ENCODE measurements around the gene ATP8B4.

The ATP8B4 gene

DNA sequence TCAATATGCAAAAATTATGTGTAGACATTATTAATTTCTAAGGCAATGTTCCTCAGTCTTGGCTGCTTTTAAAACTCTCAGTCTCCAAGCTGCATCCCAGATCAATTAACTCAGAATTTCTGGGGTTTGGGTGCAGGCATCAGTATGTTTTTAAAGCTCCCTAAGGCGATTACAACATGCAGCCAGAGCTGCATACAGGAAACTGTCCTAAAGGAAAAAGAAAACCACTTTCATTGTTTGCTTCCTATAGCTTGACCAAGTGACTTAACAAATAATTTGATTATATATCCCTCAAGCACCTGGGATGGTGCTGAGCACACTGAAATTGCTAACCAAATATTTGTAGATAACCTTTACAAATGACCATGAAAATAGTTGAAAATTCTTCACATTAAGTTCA is 303.5 kb downstream of the ATP8B4 start:
- no peak for ATAC-seq (ENCODE audit: insufficient read depth, low read depth)
- Histone ChIP-seq H2AFZ (ENCODE audit: low read depth, low read length) (no peak overlapping the region), H3K4me1 (ENCODE audit: insufficient read depth, low read length) (peaks cover 4% of the 10 kb centered on the region; the same call in 1 of the 2 replicates), H4K20me1 (ENCODE audit: insufficient read depth, low read length) (no peaks in the 10 kb centered on the region), H3K4me3 (ENCODE audit: low read depth in 1 of 2, low read length in 2 of 2) (no peak overlapping the region), H3K9me3 (ENCODE audit: insufficient read depth, low read length, severe bottlenecking) (no peaks in the 10 kb centered on the region), H3K79me2 (ENCODE audit: insufficient read depth, low read length) (no peaks in the 10 kb centered on the region), H3K36me3 (ENCODE audit: insufficient read depth, low read length) (no peaks in the 10 kb centered on the region), H3K27ac (ENCODE audit: low read length) (no peak overlapping the region), H3K9ac (ENCODE audit: low read depth, low read length) (no peak overlapping the region), H3K4me2 (ENCODE audit: insufficient read depth, low read length) (no peak overlapping the region), H3K27me3 (ENCODE audit: insufficient read depth, low read length, poor library complexity) (no peaks in the 10 kb centered on the region)
- DNase-seq, result no peak
- TF ChIP-seq, protein P1, sequence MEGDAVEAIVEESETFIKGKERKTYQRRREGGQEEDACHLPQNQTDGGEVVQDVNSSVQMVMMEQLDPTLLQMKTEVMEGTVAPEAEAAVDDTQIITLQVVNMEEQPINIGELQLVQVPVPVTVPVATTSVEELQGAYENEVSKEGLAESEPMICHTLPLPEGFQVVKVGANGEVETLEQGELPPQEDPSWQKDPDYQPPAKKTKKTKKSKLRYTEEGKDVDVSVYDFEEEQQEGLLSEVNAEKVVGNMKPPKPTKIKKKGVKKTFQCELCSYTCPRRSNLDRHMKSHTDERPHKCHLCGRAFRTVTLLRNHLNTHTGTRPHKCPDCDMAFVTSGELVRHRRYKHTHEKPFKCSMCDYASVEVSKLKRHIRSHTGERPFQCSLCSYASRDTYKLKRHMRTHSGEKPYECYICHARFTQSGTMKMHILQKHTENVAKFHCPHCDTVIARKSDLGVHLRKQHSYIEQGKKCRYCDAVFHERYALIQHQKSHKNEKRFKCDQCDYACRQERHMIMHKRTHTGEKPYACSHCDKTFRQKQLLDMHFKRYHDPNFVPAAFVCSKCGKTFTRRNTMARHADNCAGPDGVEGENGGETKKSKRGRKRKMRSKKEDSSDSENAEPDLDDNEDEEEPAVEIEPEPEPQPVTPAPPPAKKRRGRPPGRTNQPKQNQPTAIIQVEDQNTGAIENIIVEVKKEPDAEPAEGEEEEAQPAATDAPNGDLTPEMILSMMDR (IDR thresholded peaks at IDR 0.05; ENCODE audit: borderline replicate concordance, extremely low read depth, low read length, poor library complexity, severe bottlenecking), result no peak
- no peak for TF ChIP-seq EZH2 (IDR thresholded peaks at IDR 0.05; ENCODE audit: borderline replicate concordance, low read depth, low read length, severe bottlenecking)

DNA sequence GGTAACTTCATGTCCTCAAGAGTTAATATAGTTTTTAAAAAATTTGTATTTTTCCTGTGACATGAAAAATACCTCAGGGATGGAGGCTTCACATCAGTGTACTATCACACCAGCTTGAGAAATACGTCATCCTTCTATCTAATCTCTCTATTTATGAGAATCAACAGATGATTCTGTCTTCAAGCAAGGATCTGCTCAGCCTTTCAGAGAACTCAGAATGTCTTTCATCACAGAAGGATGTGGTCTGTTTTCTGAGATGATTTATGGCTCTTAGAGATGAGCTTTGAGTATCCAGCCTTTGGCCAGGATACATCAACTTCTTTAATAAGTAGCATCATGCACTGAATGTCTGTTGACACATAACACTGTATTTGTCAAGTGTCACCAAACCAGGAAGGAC is 304.3 kb downstream of the ATP8B4 start:
- H3K9me3 ChIP-seq (ENCODE audit: insufficient read depth, low read length, severe bottlenecking), result no peaks in the 10 kb centered on the region
- no peak overlapping the region for H2AFZ ChIP-seq (ENCODE audit: low read depth, low read length)
- no peak overlapping the region for H3K4me2 ChIP-seq (ENCODE audit: insufficient read depth, low read length)
- H4K20me1 ChIP-seq (ENCODE audit: insufficient read depth, low read length), result no peaks in the 10 kb centered on the region
- no peak overlapping the region for H3K9ac ChIP-seq (ENCODE audit: low read depth, low read length)
- H3K27ac ChIP-seq (ENCODE audit: low read length), result no peak overlapping the region
- H3K27me3 ChIP-seq (ENCODE audit: insufficient read depth, low read length, poor library complexity), result no peaks in the 10 kb centered on the region
- no peaks in the 10 kb centered on the region for H3K79me2 ChIP-seq (ENCODE audit: insufficient read depth, low read length)
- H3K4me3 ChIP-seq (ENCODE audit: low read depth in 1 of 2, low read length in 2 of 2), result no peak overlapping the region
- DNase-seq (no peak), ATAC-seq (ENCODE audit: insufficient read depth, low read depth) (no peak)
- no peak for TF ChIP-seq EZH2 (IDR thresholded peaks at IDR 0.05; ENCODE audit: borderline replicate concordance, low read depth, low read length, severe bottlenecking)
- TF ChIP-seq, protein P1 (IDR thresholded peaks at IDR 0.05; ENCODE audit: borderline replicate concordance, extremely low read depth, low read length, poor library complexity, severe bottlenecking), result no peak
- no peaks in the 10 kb centered on the region for H3K36me3 ChIP-seq (ENCODE audit: insufficient read depth, low read length)
- peaks cover 4% of the 10 kb centered on the region; the same call in 1 of the 2 replicates for H3K4me1 ChIP-seq (ENCODE audit: insufficient read depth, low read length)

DNA sequence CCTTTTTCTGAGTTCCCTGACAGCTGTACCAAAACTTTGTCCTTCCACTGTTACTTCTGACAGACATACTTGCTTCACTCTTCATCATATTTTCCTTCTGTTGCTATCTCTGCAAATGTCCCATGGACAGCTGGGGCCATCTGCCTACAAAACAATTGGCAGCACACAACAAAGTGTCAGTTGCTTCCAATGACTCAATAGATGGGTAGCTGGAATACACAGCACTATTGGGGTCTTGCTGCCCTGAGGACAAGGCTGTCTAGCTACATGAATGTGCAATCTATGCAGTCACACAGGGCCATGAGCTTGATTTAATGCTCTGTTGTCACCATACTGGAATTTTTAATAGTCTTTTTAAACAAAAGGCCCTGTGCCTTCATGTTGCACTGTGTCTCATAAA is 305.4 kb downstream of the ATP8B4 start:
- no peaks in the 10 kb centered on the region for H4K20me1 ChIP-seq (ENCODE audit: insufficient read depth, low read length)
- H3K9ac ChIP-seq (ENCODE audit: low read depth, low read length), result no peak overlapping the region
- H3K79me2 ChIP-seq (ENCODE audit: insufficient read depth, low read length), result no peaks in the 10 kb centered on the region
- no peak overlapping the region for H3K4me2 ChIP-seq (ENCODE audit: insufficient read depth, low read length)
- H3K4me3 ChIP-seq (ENCODE audit: low read depth in 1 of 2, low read length in 2 of 2), result no peak overlapping the region
- H3K27ac ChIP-seq (ENCODE audit: low read length), result no peak overlapping the region
- H3K27me3 ChIP-seq (ENCODE audit: insufficient read depth, low read length, poor library complexity), result no peaks in the 10 kb centered on the region
- DNase-seq, result no peak
- no peaks in the 10 kb centered on the region for H3K9me3 ChIP-seq (ENCODE audit: insufficient read depth, low read length, severe bottlenecking)
- H2AFZ ChIP-seq (ENCODE audit: low read depth, low read length), result no peak overlapping the region
- no peaks in the 10 kb centered on the region for H3K36me3 ChIP-seq (ENCODE audit: insufficient read depth, low read length)
- TF ChIP-seq, protein P1 (IDR thresholded peaks at IDR 0.05; ENCODE audit: borderline replicate concordance, extremely low read depth, low read length, poor library complexity, severe bottlenecking), result no peak
- TF ChIP-seq EZH2 (IDR thresholded peaks at IDR 0.05; ENCODE audit: borderline replicate concordance, low read depth, low read length, severe bottlenecking), result no peak
- no peak for ATAC-seq (ENCODE audit: insufficient read depth, low read depth)
- H3K4me1 ChIP-seq (ENCODE audit: insufficient read depth, low read length), result peaks cover 4% of the 10 kb centered on the region; the same call in 1 of the 2 replicates

DNA sequence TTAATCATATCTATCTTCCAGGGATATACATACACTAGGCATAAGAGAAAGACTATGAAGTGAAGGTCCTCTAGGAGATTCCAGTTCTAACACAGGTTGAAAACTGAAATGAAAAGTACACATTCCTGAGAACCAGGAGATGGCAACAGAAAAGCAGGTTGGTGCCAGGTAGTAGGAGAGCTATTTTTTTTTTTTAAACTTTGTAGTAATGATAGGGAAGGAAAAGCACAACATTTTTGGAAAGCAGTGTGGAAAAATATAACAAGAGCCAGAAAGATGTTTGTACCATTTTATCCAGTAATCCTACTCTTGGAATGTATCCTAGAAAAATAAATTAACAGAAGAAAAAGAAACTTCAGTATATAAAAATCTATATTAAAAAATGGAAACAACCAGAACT is 308.3 kb downstream of the ATP8B4 start:
- no peaks in the 10 kb centered on the region for H3K9me3 ChIP-seq (ENCODE audit: insufficient read depth, low read length, severe bottlenecking)
- H3K27ac ChIP-seq (ENCODE audit: low read length), result no peak overlapping the region
- no peaks in the 10 kb centered on the region for H4K20me1 ChIP-seq (ENCODE audit: insufficient read depth, low read length)

More for the DNA sequence above, 308.3 kb downstream of the ATP8B4 start:
- Histone ChIP-seq H2AFZ (ENCODE audit: low read depth, low read length) (no peak overlapping the region), H3K27me3 (ENCODE audit: insufficient read depth, low read length, poor library complexity) (no peaks in the 10 kb centered on the region), H3K9ac (ENCODE audit: low read depth, low read length) (no peak overlapping the region), H3K36me3 (ENCODE audit: insufficient read depth, low read length) (no peaks in the 10 kb centered on the region), H3K79me2 (ENCODE audit: insufficient read depth, low read length) (no peaks in the 10 kb centered on the region), H3K4me3 (ENCODE audit: low read depth in 1 of 2, low read length in 2 of 2) (no peak overlapping the region), H3K4me1 (ENCODE audit: insufficient read depth, low read length) (no peaks in the 10 kb centered on the region), H3K4me2 (ENCODE audit: insufficient read depth, low read length) (no peak overlapping the region)
- ATAC-seq (ENCODE audit: insufficient read depth, low read depth) (no peak), DNase-seq (no peak)
- no peak for TF ChIP-seq EZH2 (IDR thresholded peaks at IDR 0.05; ENCODE audit: borderline replicate concordance, low read depth, low read length, severe bottlenecking)
- TF ChIP-seq, protein P1 (IDR thresholded peaks at IDR 0.05; ENCODE audit: borderline replicate concordance, extremely low read depth, low read length, poor library complexity, severe bottlenecking), result no peak

Data from DND-41 (cell line).